Gastroesophageal sphincter (tissue), 4 donors: ENCODE data around the gene PER2. TPM values are rescaled to one million over a fixed set of nuclear protein-coding genes. Genes with fewer than 3 reads are reported as not detected.

Experiments
- ATAC-seq: fragments of 150-250 bp; one replicate; pipeline ENCODE4 v1.9.1; 2016; ENCODE audit warnings: mild to moderate bottlenecking, moderate library complexity
- H3K27ac ChIP-seq, 4 donors: fragments of 200-600 bp; sonication (generic) in 3 of 4; 1 replicate in 3 of 4; 2 replicates in 1 of 4; pipeline ENCODE4 v1.5.1; 2016 to 2019
- H3K27me3 ChIP-seq: fragments of 200-600 bp; sonication (generic); one replicate; pipeline ENCODE4 v1.5.1; 2019
- H3K36me3 ChIP-seq, 2 donors: fragments of 200-600 bp; sonication (generic); one replicate each; pipeline ENCODE4 v1.5.1; 2019; ENCODE audit warnings: control low read depth in 1 of 2
- H3K4me1 ChIP-seq, 3 donors: fragments of 200-600 bp; sonication (generic); 1 replicate in 2 of 3; 2 replicates in 1 of 3; pipeline ENCODE4 v1.5.1; 2016 to 2019; ENCODE audit warnings: control low read depth in 2 of 3
- H3K4me3 ChIP-seq, 2 donors: fragments of 200-600 bp; sonication (generic); one replicate each; pipeline ENCODE4 v1.5.1; 2019; ENCODE audit warnings: mild to moderate bottlenecking in 1 of 2, moderate library complexity in 1 of 2
- H3K9me3 ChIP-seq, 3 donors: fragments of 200-600 bp; sonication (generic); one replicate each; pipeline ENCODE4 v1.5.1; 2017 to 2019; ENCODE audit warnings: control low read depth in 2 of 3
- EP300 ChIP-seq: sonication (generic); formaldehyde crosslinking; IDR thresholded peaks from one replicate; pipeline ENCODE4 v1.6.1; 2017; ENCODE audit warnings: antibody characterized with exemption, mild to moderate bottlenecking
- POLR2A ChIP-seq, 2 donors: fragments of 450-650 bp; IDR thresholded peaks; one replicate each; pipeline ENCODE4 v1.6.1; 2017; ENCODE audit warnings: antibody characterized with exemption in 2 of 2, mild to moderate bottlenecking in 2 of 2, moderate library complexity in 1 of 2
- POLR2AphosphoS5 ChIP-seq: sonication (generic); formaldehyde crosslinking; IDR thresholded peaks from one replicate; pipeline ENCODE4 v1.6.1; 2017; ENCODE audit warnings: antibody characterized with exemption
- WGBS, 2 donors: methylation state at CpG; one replicate each; pipeline ENCODE4 v1.1.5; 2018; ENCODE audit warnings: low coverage in 1 of 2; 5-methylcytosine and 5-hydroxymethylcytosine counted together
- total RNA-seq, 4 donors: library from RNA; depleted of rRNA; stranded (reverse); fragments of >200 nt; gene quantifications; one replicate each; pipeline ENCODE4 v1.1.0, GENCODE V29; 2016
- TF ChIP-seq, protein P1 (sequence below), 4 experiments: fragments of 200-600 bp in 2 of 4; fragments of 450-650 bp in 2 of 4; sonication (generic) in 1 of 4; IDR thresholded peaks; one replicate each; pipeline ENCODE4 v1.5.1; 2017 to 2019; ENCODE audit warnings: antibody characterized with exemption in 4 of 4, mild to moderate bottlenecking in 2 of 4, moderate library complexity in 2 of 4

Gene PER2
- total RNA-seq, 4 donors from 2014 or later, result 8.7 to 20.5 (median 17.0) TPM

DNA sequence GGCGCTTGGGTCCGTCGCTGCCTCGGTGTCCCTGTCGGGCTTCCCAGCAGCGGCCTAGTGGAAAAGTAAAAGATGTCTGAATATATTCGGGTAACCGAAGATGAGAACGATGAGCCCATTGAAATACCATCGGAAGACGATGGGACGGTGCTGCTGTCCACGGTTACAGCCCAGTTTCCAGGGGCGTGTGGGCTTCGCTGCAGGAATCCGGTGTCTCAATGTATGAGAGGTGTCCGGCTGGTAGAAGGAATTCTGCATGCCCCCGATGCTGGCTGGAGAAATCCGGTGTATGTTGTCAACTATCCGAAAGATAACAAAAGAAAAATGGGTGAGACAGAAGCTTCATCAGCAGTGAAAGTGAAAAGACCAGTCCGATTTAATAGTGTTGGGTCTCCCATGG lies 56.6 kb downstream of the PER2 start:
- H3K4me3 ChIP-seq, result peak overlapping the region in 1 of 2 donors; percentile 55
- H3K27me3 ChIP-seq, result no peaks in the 10 kb centered on the region
- no peaks in the 10 kb centered on the region for H3K9me3 ChIP-seq
- no peak overlapping the region for H3K27ac ChIP-seq
- no peak for ATAC-seq
- no peaks in the 10 kb centered on the region for H3K36me3 ChIP-seq
- WGBS, 2 donors, result 53 to 64% methylated on average over 14 to 21 of the region's 21 CpGs
- no peak for TF ChIP-seq EP300
- TF ChIP-seq, protein P1, sequence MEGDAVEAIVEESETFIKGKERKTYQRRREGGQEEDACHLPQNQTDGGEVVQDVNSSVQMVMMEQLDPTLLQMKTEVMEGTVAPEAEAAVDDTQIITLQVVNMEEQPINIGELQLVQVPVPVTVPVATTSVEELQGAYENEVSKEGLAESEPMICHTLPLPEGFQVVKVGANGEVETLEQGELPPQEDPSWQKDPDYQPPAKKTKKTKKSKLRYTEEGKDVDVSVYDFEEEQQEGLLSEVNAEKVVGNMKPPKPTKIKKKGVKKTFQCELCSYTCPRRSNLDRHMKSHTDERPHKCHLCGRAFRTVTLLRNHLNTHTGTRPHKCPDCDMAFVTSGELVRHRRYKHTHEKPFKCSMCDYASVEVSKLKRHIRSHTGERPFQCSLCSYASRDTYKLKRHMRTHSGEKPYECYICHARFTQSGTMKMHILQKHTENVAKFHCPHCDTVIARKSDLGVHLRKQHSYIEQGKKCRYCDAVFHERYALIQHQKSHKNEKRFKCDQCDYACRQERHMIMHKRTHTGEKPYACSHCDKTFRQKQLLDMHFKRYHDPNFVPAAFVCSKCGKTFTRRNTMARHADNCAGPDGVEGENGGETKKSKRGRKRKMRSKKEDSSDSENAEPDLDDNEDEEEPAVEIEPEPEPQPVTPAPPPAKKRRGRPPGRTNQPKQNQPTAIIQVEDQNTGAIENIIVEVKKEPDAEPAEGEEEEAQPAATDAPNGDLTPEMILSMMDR (IDR thresholded peaks at IDR 0.05), result no peak
- TF ChIP-seq POLR2A (IDR thresholded peaks at IDR 0.05), result no peak
- TF ChIP-seq POLR2AphosphoS5, result no peak
- H3K4me1 ChIP-seq, result peaks cover 0 to 42% (median 3%) of the 10 kb centered on the region in 3 donors

DNA sequence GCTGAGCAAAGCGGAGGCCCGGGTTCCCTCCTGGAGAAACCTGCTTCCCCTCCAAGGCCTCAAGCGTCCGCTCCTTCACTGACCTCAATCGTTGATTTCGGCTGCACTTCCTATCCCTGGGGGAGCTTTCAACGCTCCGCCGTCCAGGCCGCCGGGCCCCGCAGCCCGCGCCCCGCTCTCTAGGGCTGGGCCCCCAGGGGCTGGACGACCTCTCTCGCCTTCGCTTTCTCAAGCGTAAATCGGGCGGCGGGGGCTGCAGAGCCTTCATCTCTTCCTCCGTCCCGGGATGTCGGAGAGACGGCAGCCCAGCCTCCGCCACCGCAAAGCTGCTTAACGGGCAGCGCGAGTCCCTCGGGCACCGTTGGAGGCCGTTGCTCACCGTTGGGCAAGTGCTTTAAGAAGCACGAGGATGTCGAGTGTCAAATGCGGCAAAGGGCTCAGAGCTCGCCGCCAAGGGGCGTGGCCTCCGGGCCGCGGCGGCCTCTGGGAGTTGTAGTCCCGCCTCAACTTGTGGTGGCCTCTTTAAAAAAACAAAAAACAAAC lies 57.1 kb downstream of the PER2 start:
- Histone ChIP-seq H3K9me3 (no peaks in the 10 kb centered on the region), H3K36me3 (no peaks in the 10 kb centered on the region), H3K4me1 (peaks cover 0 to 45% (median 3%) of the 10 kb centered on the region in 3 donors), H3K27me3 (no peaks in the 10 kb centered on the region), H3K27ac (peak overlapping the region in 2 of 4 donors; percentile 52 to 62), H3K4me3 (peak overlapping the region; percentile 52 to 55)
- ATAC-seq, result peak; percentile 87
- no CpG with 5 or more reads among the region's 46 CpGs for WGBS, 2 donors
- TF ChIP-seq POLR2AphosphoS5 (no peak), POLR2A (IDR thresholded peaks at IDR 0.05) (peak in 1 of 2 donors; percentile 12), EP300 (no peak)
- TF ChIP-seq, protein P1 (IDR thresholded peaks at IDR 0.05), result peak in 1 of 4 experiments; percentile 42

DNA sequence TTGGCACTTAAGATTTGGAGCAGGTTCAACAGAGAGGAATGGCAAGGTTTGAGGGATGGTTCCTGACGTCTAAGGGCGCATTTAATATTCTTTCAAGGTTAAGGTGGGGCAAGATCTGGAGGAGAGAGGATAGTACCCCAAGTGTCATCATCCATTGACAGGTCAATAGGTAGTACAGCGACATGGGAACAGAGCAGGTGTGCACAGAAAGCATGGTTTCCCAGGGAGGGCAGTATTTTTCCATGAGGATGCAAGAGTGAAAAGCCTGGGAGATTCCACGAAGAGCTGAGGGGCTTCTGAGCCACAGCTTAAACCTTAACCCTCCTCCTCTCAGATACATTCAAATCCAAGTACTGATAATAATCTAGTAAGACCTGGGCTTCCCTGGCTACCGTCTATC lies 57.7 kb downstream of the PER2 start:
- Histone ChIP-seq H3K4me1 (peaks cover 0 to 51% (median 6%) of the 10 kb centered on the region in 3 donors), H3K27me3 (no peaks in the 10 kb centered on the region), H3K36me3 (no peaks in the 10 kb centered on the region), H3K9me3 (no peaks in the 10 kb centered on the region), H3K27ac (no peak overlapping the region), H3K4me3 (peak overlapping the region; percentile 52 to 55)
- no peak for TF ChIP-seq POLR2AphosphoS5
- no peak for TF ChIP-seq POLR2A (IDR thresholded peaks at IDR 0.05)
- TF ChIP-seq, protein P1 (IDR thresholded peaks at IDR 0.05), result no peak
- no peak for TF ChIP-seq EP300
- no peak for ATAC-seq
- 71 to 84% methylated on average over 3 to 5 of the region's 5 CpGs for WGBS, 2 donors

DNA sequence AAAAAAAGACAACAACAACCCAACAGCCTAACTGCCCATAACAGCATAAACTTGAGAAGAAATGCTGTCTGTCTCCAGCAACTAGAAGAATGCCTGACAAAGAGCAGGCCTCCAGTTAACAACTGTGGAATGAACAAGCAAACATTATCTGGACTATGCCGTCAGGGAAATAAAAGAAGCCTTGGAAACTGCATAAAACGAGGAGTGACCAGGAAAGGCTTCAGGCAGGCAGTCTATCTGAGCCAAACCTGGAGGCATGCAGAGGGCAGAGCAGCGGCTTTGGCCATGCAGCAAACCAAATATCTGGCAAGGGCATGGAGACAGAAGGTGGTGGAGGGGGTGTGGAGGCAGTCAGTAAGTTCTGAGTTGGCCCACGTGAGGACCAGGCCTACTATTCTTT lies 59.7 kb downstream of the PER2 start:
- no peak overlapping the region for H3K4me3 ChIP-seq
- peak overlapping the region in 3 of 4 donors; percentile 43 to 61 (median 54) for H3K27ac ChIP-seq
- no peak for TF ChIP-seq POLR2A (IDR thresholded peaks at IDR 0.05)
- TF ChIP-seq EP300, result no peak
- TF ChIP-seq, protein P1 (IDR thresholded peaks at IDR 0.05), result no peak
- TF ChIP-seq POLR2AphosphoS5, result peak; percentile 58
- no peaks in the 10 kb centered on the region for H3K27me3 ChIP-seq
- no peaks in the 10 kb centered on the region for H3K9me3 ChIP-seq
- peak; percentile 26 for ATAC-seq
- 32 to 44% methylated on average over 2 to 4 of the region's 4 CpGs for WGBS, 2 donors
- peaks cover 0 to 50% (median 9%) of the 10 kb centered on the region in 3 donors for H3K4me1 ChIP-seq
- H3K36me3 ChIP-seq, result peaks cover 0 to 7% of the 10 kb centered on the region in 2 donors

DNA sequence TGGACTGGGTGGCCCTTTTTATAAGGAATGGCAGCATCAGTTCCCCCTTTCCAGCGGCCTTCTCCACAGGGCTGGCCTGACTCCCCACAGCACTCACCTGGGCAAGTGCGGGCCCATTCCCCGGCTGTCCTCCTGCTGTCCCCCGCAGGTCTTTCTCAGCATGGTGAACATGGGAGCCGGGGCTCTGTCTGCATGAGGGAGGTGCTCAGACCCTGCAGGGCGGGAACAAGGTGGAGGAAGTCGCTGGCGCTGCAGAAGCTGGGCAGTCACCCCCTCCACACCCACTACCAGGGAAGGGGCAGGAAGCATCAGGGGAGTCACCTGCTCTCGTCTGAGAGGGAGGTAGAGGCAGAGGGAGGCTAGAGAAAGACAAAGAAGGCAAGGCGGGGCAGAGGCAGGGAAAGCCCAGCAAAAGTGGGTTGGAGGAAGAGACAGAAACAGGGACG lies 60.8 kb downstream of the PER2 start:
- ATAC-seq, result no peak
- TF ChIP-seq POLR2AphosphoS5 (no peak), EP300 (no peak), POLR2A (IDR thresholded peaks at IDR 0.05) (no peak)
- TF ChIP-seq, protein P1 (IDR thresholded peaks at IDR 0.05), result no peak
- Histone ChIP-seq H3K4me3 (no peak overlapping the region), H3K36me3 (peaks cover 0 to 7% of the 10 kb centered on the region in 2 donors), H3K27me3 (no peaks in the 10 kb centered on the region), H3K27ac (no peak overlapping the region), H3K9me3 (no peaks in the 10 kb centered on the region), H3K4me1 (peaks cover 0 to 50% (median 9%) of the 10 kb centered on the region in 3 donors)
- WGBS, 2 donors, result 80 to 91% methylated on average over 1 to 6 of the region's 11 CpGs
